ENCODE data around the gene ULK4.
A peak's percentile ranks its signal among the peaks of the same experiment; 100 is the strongest.

ULK4 gene

GRCh38 chr3:41205591-41205990, 756.3 kb downstream of the ULK4 start:
- no peak for DNase-seq

GRCh38 chr3:41204369-41204768, 757.5 kb downstream of the ULK4 start:
- no peak for DNase-seq

- no peak for DNase-seq
These were observed 759.0 kb downstream of the ULK4 start for GRCh38 chr3:41202834-41203345.

- no peak for DNase-seq
These were observed 759.6 kb downstream of the ULK4 start for GRCh38 chr3:41202075-41202833.

GRCh38 chr3:41200669-41201021, 761.3 kb downstream of the ULK4 start:
- DNase-seq = no peak

- peak; percentile 15 for DNase-seq
These were observed 761.8 kb downstream of the ULK4 start for GRCh38 chr3:41199866-41200668.

GRCh38 chr3:41198950-41199865, 762.7 kb downstream of the ULK4 start, which contains the start of gene CTNNB1:
Gene CTNNB1 (plus strand): TSS chr3:41199505. CDS start chr3:41224069, 24,564 bp downstream.
- peak; percentile 91 for DNase-seq

- DNase-seq = no peak
These were observed 763.4 kb downstream of the ULK4 start for GRCh38 chr3:41198526-41198925.

- DNase-seq = no peak
These were observed 763.9 kb downstream of the ULK4 start for GRCh38 chr3:41198046-41198445.

Data from activated CD4-positive, alpha-beta T cell treated with anti-CD3 and anti-CD28 coated beads for 1 hour (primary cell).